HG03095 (cell line): Measurements from ENCODE around the gene DCAF11.

Source experiments
- ATAC-seq: cut with Tn5 transposase; IDR thresholded peaks from one replicate; pipeline ENCODE4 v1.9.1; 2021; ENCODE audit warnings: moderate library complexity; ENCODE audit not compliant: unreplicated experiment

Gene DCAF11

DNA sequence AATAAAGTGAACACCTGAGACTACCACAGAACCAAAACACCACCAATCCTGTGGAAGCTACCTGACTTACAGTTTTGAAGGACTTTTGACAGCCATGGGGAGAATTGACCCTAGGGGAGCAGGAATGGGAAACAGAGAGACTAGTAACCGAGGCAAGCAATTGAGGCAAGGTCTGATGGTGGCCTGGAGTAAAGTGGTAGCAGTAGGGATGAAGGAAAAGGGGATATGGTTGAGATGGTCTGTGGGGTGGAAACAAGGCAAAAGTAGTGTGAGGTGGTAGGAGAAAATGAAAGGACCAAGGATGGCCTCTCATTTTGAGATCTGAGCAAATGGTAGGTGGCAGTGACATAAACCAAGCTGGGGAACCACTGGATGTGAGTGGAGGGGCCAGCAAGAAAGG is 42.3 kb downstream of the DCAF11 start:
- no peak for ATAC-seq

DNA sequence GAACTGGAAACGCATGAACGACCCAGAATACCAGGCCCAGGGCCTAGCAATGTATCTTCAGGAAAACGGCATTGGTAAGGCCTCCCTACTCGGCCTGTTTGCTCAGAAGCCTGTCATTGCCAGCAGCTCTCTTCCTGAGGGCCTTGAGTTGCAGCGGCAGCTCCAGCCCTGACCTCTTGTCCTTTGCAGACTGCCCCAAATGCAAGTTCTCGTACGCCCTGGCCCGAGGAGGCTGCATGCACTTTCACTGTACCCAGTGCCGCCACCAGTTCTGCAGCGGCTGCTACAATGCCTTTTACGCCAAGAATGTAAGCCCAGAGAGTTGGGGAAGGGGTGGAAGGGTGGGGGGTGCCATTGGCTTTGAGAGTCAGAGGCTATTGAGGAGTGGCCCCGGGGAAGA is 42.8 kb downstream of the DCAF11 start:
- no peak for ATAC-seq

DNA sequence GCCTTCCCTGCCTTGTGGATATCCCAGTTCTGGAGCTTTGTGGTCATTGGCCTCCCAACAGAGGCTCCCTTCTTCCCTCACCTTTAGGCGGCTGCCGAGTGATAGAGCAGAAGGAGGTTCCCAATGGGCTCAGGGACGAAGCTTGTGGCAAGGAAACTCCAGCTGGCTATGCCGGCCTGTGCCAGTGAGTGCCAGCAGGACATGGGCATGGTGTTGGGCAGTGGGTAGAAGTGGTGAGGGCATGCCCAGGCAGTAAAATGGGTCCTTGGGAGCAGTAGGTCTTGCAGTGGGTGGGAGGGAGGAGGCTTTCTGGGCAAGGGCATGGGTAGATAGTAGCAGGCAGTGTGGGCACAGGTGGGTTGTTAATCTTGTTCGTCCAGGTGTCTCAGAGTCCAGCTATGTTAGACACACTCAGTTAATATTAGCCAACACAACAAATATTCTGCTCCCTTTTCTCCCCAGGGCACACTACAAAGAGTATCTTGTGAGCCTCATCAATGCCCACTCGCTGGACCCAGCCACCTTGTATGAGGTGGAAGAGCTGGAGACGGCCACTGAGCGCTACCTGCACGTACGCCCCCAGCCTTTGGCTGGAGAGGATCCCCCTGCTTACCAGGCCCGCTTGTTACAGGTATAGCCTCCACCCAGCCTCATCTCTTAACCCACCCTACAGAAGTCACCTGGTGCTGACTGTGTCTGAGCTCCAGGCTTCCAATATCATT is 45.4 kb downstream of the DCAF11 start:
- no peak for ATAC-seq

DNA sequence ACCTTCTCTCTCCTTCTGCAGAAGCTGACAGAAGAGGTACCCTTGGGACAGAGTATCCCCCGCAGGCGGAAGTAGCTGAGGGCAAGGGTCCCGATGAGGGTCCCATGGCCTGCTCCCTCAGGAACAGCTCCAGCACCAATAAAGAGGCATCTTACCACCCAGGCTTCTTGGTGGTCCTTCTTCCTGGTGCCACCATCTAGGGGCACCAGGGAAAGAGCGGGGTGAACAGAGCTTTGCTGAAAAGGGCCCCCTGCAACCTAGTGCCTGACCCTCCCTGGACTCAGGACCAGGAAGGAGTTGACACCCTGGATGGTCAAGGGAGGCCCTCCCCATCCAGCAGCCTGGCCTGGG is 45.9 kb downstream of the DCAF11 start:
- no peak for ATAC-seq

DNA sequence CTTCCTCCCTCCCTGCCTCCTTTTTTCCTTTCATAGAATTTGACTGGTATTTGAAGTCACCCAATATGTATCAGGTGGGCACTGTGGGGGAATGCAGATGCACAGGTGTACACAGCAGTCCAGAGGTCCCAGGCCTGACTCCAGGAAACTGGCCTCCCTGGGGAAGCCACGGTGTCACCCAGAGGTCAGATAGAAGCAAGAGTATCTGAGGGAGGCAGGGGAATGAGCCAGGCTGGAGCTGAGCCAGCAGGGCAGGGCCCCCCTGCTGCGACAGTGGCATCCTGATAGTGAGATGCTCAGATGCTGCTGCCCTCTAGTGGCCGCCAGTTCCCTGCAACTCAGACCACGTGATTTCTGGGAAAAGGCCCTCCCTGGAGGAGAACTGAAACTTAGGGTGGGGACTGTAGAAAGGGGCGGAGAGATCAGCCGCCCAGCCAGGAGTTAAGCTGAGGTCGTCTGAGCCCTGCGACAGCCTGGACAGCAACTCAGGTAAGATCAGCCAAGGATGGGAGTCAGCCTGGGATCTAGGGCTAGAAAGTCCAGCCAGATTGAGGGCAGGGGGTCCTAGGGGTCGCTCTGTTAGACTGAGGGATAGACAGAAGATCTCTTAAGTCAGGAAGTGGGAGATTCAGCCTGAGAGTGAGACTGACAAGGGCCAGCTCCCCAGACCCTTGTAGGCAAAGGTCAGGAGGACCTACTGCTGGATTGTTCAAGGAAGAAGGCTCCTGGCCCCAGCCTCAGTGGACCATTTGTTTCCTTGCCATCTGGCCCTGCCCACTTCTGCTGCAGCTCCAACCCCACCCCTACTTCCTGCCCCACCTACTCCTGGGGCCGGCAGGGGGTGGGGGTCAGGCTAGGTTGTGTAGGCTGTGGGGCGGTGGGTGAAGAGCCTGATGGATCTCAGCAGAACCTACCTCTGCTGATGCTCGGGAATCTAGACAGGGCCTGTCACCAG is 46.5 kb downstream of the DCAF11 start, which contains the start of gene IRF9:
TSS of gene IRF9 (plus strand) at position 416 of the 955 bp plus-strand sequence. CDS start 880 bp downstream, outside the sequence.
- peak; percentile 83 for ATAC-seq

DNA sequence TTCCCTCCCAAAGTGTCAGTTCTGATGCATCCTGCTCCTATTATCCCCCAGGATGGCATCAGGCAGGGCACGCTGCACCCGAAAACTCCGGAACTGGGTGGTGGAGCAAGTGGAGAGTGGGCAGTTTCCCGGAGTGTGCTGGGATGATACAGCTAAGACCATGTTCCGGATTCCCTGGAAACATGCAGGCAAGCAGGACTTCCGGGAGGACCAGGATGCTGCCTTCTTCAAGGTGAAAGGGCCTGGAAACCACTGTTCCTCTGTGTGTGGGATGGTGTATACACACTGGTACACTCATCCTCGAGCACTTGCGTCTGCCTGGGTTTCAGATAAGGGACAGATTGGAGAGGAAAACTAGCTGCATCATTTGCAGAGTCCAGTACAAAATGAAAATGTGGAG is 47.5 kb downstream of the DCAF11 start:
- ATAC-seq: no peak

DNA sequence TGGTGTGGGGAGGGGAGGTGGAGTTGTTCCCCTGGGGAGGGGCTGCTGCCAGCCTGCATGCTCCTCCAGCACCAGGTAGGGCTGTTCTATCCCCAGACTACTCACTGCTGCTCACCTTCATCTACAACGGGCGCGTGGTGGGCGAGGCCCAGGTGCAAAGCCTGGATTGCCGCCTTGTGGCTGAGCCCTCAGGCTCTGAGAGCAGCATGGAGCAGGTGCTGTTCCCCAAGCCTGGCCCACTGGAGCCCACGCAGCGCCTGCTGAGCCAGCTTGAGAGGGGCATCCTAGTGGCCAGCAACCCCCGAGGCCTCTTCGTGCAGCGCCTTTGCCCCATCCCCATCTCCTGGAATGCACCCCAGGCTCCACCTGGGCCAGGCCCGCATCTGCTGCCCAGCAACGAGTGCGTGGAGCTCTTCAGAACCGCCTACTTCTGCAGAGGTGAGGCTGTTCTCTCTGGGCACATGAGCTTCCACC is 50.0 kb downstream of the DCAF11 start:
- no peak for ATAC-seq

DNA sequence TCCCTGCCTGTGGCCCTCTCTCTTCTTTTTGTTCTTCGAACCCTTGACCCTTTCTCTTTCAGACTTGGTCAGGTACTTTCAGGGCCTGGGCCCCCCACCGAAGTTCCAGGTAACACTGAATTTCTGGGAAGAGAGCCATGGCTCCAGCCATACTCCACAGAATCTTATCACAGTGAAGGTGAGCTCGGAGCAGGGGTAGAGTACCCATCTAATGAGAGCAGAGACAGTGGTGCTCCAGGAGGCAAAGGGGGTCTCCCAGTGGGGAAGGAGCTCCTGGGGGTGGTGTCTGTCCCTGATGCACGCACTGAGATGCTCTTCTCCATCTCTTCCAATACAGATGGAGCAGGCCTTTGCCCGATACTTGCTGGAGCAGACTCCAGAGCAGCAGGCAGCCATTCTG is 51.2 kb downstream of the DCAF11 start:
- ATAC-seq: no peak

DNA sequence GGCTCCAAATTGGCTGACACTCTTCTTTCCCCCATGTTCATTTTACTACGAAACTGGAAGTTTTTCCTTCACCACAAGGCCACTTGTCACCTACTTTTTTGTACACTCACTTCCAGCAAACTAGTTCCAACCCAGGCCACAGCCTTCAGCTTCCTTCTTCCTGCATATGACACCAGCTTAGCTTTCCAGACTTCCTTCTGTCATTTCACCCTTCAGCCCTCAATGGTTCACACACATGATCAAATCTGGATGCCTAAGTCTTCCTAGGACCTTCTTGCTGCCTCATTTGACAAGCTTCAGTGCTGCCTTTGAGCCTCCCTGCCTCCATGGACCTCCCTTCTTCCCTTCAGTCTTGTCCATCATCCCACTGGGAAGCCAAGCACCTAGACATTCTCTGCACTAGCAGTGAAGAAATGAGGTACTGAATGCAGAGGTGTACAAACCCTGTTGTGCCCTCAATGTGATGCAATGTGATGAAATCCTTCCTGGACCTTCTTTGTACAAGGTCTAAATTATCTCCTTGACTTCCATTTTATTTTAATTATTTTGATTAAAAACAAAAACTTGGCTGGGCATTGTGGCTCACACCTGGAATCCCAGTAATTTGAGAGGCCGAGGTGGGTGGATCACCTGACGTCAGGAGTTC is 53.0 kb downstream of the DCAF11 start:
- no peak for ATAC-seq

DNA sequence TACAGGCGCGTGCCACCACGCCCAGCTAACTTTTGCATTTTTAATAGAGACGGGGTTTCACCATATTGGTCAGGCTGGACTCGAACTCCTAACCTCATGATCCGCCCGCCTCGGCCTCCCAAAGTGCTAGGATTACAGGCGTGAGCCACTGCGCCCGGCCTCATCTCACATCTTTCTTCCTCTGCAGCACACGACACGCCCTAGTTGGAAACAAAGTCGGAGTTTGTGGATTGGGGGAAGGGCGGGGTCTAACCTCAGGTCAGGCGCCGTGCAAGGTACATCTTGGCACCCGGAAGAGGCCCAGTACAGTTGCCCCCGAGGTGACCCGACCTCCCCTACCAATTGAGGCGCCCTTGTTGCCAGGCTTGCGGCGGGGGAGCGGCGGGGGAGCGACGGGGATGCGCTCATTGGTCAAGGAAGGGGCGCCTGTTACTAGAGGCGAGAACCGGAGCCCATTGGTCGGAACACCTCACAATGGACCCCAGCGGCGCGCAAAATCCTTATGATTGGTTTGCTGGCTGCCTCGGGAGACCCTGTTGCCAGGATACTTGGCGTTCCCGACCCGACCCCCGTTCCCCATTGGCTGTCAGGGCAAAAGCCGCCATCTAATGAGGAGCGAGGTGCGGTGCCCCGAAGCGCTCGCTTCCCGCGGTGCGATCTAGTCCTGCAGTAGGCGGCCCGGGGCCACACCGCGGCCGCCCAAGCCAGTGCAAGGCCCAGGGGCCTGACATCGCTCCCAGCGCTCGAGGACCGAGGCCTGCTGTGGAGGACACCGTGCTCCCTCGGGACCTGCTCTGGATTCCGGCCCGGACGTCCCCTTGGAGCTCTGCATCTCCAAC is 57.1 kb downstream of the DCAF11 start, which contains the start of gene REC8:
TSS of gene REC8 (plus strand) at position 659 of the 839 bp plus-strand sequence. CDS start 473 bp downstream, outside the sequence.
- ATAC-seq: peak; percentile 87

DNA sequence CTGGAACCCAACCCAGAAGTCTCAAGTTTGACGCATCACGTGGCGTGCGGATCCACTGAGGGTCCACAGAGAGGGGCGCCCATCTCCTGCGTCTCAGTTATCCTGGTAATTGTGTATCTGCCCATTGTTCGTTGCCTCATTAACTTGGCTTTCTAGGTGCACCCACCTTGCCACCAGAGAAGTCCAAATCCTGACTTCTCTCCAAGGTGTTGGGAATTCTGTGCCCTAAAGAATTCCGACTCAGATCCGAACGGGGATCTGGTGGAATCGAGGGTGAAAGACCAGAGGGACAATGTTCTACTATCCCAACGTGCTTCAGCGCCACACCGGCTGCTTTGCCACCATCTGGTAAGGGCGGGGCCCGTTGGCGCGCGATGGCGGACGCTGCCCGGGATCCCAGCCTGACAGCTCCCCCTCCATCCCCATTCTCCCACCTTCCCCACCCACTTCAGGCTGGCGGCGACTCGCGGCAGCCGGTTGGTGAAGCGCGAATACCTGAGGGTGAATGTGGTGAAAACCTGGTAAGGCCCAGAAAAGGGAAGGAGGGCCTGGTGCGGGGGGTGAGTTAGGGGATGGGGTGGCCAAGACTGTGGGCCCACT is 57.8 kb downstream of the DCAF11 start:
- no peak for ATAC-seq

DNA sequence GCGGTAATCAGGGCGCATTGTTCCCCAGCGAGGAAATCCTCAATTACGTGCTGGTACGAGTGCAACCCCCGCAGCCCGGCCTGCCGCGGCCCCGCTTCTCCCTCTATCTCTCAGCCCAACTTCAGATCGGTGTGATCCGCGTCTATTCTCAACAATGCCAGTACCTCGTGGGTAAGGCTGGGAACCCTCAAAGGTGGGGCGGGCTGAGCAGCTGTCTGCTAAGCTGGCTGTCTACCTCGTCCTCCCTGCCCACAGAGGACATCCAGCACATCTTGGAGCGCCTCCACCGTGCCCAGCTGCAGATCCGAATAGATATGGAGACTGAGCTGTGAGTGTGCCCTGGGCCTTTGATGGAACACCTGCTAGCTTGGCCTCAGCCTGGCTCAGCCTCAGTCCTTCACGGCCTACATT is 58.3 kb downstream of the DCAF11 start:
- no peak for ATAC-seq
